K562 (cell line): ENCODE results near the gene GNG11. TPM values are rescaled to one million over a fixed set of nuclear protein-coding genes. Genes with fewer than 3 reads are reported as not detected.
"Not testable (repeated sequence)": the region's sequence is repeated elsewhere in the genome, so short reads cannot be mapped to it uniquely, and the experiment has no call there.

Experiments
- ATAC-seq: fragments of 200-7000 bp; cut with Tn5 transposase; 3 replicates; pipeline ENCODE4 v1.9.1; 2020; ENCODE audit warnings: moderate library complexity
- BruUV-seq: library from RNA; stranded (reverse); fragments of 400-500 nt; replicated peaks from 2 replicates; lab custom pipeline; 2021; lab: Mats Ljungman, UMichigan
- CTCF ChIA-PET: fragments of 300-600 bp; formaldehyde crosslinking; extraction: SDS; loops from one replicate; lab custom pipeline; 2021; ENCODE audit warnings: low intra/inter-chr PET ratio; lab: Yijun Ruan, JAX
- POLR2A ChIA-PET: fragments of 300-600, 350-650 bp; sonication (Branson Sonifier 250); formaldehyde crosslinking; extraction: SDS; loops from one replicate; lab custom pipeline; 2021; ENCODE audit warnings: antibody characterized with exemption, inconsistent platforms; lab: Yijun Ruan, JAX
- DNase-seq, 4 experiments: peaks; one replicate each; pipeline versions ENCODE4 v3.0.0 to v3.0.0-alpha.2; 2011 to 2018; ENCODE audit warnings: low spot score in 3 of 4, mixed read lengths in 3 of 4; ENCODE audit errors: extremely low read depth in 1 of 4
- FAIRE-seq: peaks from 2 replicates; lab custom pipeline; 2011; peaks lifted over from hg19 to GRCh38; lab: Jason Lieb, UNC
- H2AFZ ChIP-seq: 2 replicates; pipeline ENCODE4 v1.6.0; 2011; ENCODE audit warnings: low read depth, low read length, control low read depth, inconsistent platforms
- H3K27ac ChIP-seq: fragments of 200-600 bp; 3 replicates; pipeline ENCODE4 v1.8.0; 2011; ENCODE audit warnings: low read depth, mild to moderate bottlenecking, control low read depth, inconsistent platforms, low read length, moderate library complexity, mixed read lengths; ENCODE audit errors: extremely low read depth
- H3K27me3 ChIP-seq, 2 experiments: fragments of 300-600 bp in 1 of 2; 2 replicates in 1 of 2; 3 replicates in 1 of 2; pipeline versions ENCODE4 v1.6.0 to v1.8.0; 2011; ENCODE audit warnings: inconsistent platforms in 2 of 2, low read length in 2 of 2, mild to moderate bottlenecking in 1 of 2, mixed read lengths in 1 of 2, moderate library complexity in 1 of 2; ENCODE audit not compliant: control insufficient read depth in 2 of 2, insufficient read depth in 2 of 2
- H3K36me3 ChIP-seq: fragments of 300-600 bp; 3 replicates; pipeline ENCODE4 v1.8.0; 2011; ENCODE audit warnings: mild to moderate bottlenecking, low read length, inconsistent platforms; ENCODE audit not compliant: control insufficient read depth, insufficient read depth
- H3K4me1 ChIP-seq, 2 experiments: fragments of 200-600 bp in 1 of 2; replicated peaks in 1 of 2; 2 replicates in 1 of 2; 3 replicates in 1 of 2; pipeline versions ENCODE4 v1.5.1 to v1.8.0; 2011; ENCODE audit warnings: inconsistent platforms in 2 of 2, low read length in 2 of 2, mild to moderate bottlenecking in 1 of 2, mixed read lengths in 1 of 2, moderate library complexity in 1 of 2; ENCODE audit not compliant: control insufficient read depth in 2 of 2, insufficient read depth in 2 of 2
- H3K4me2 ChIP-seq: 2 replicates; pipeline ENCODE4 v1.6.1; 2011; ENCODE audit warnings: low read length, control low read depth, inconsistent platforms, mixed read lengths; ENCODE audit not compliant: insufficient read depth
- H3K4me3 ChIP-seq: fragments of 200-600 bp; sonication (generic), shearing (Covaris generic); 2 replicates; pipeline ENCODE4 v1.5.1; 2016; ENCODE audit warnings: control low read depth, inconsistent platforms
- H3K79me2 ChIP-seq: fragments of 200-600 bp; 3 replicates; pipeline ENCODE4 v1.8.0; 2011; ENCODE audit warnings: low read length, inconsistent platforms; ENCODE audit not compliant: control insufficient read depth, insufficient read depth
- H3K9ac ChIP-seq, 2 experiments: 2 replicates each; pipeline versions ENCODE4 v1.6.0 to v1.6.1; 2011; ENCODE audit warnings: low read depth in 2 of 2, low read length in 2 of 2, control low read depth in 1 of 2, inconsistent platforms in 1 of 2, mild to moderate bottlenecking in 1 of 2, mixed read lengths in 1 of 2; ENCODE audit not compliant: insufficient read depth in 1 of 2
- H3K9me1 ChIP-seq: one replicate; pipeline ENCODE4 v1.6.0; 2011; ENCODE audit warnings: inconsistent platforms, mild to moderate bottlenecking, low read length, moderate library complexity; ENCODE audit not compliant: control insufficient read depth, insufficient read depth
- H3K9me3 ChIP-seq: replicated peaks from 2 replicates; pipeline ENCODE4 v1.5.1; 2011; ENCODE audit warnings: low read depth, low read length, inconsistent platforms; ENCODE audit not compliant: control insufficient read depth, insufficient read depth
- H4K20me1 ChIP-seq: replicated peaks from 2 replicates; pipeline ENCODE4 v1.6.1; 2011; ENCODE audit warnings: low read length, inconsistent platforms, mixed read lengths; ENCODE audit not compliant: control insufficient read depth, insufficient read depth
- WGBS: fragments of 100-300 bp; shearing (Covaris generic); methylation state at CpG from one replicate; pipeline ENCODE4 v1.1.6; 2016; ENCODE audit warnings: low coverage, mixed read lengths; ENCODE audit not compliant: insufficient coverage; ENCODE audit errors: missing lambda C conversion rate; 5-methylcytosine and 5-hydroxymethylcytosine counted together
- in situ Hi-C: fragments of 300-500 bp; cut with MboI; formaldehyde crosslinking; loops from 4 replicates; pipeline ENCODE4 v1.15.0; 2018; ENCODE audit warnings: inconsistent platforms, mixed read lengths
- intact Hi-C: fragments of 100-400 bp; cut with micrococcal nuclease; formaldehyde crosslinking; loops from 2 replicates; pipeline ENCODE4 v1.14.2; 2022
- polyA plus RNA-seq, 8 experiments: library from polyadenylated mRNA; depleted of rRNA in 4 of 8; stranded (reverse) in 5 of 8; unstranded in 3 of 8; fragments of >200 nt; fragmentation: Nextera tagmentation in 2 of 8; fragmentation: Illumina TruSeq in 1 of 8; extraction: Ambion mirVana in 2 of 8; extraction: Trizol in 1 of 8; gene quantifications; 2 replicates each; pipeline versions ENCODE4 v1.2.1 to v1.2.3, GENCODE V29; 2011 to 2014; ENCODE audit warnings: inconsistent platforms in 1 of 8, missing spikeins in 1 of 8
- total RNA-seq, 7 experiments: library from RNA; depleted of rRNA in 6 of 7; stranded (reverse); fragments of >200 nt in 6 of 7; fragmentation: Illumina TruSeq in 2 of 7; extraction: Trizol in 2 of 7; gene quantifications; 2 replicates each; pipeline versions ENCODE4 v1.2.1 to v1.2.3, GENCODE V29; 2011 to 2021; ENCODE audit warnings: low replicate concordance in 1 of 7

The GNG11 gene
- total and polyA plus RNA-seq, 9 of the 15 experiments (the other 6 are each of a cell fraction or from before 2014, with no cell fraction given): 0.06 TPM; not detected in 8

DNA sequence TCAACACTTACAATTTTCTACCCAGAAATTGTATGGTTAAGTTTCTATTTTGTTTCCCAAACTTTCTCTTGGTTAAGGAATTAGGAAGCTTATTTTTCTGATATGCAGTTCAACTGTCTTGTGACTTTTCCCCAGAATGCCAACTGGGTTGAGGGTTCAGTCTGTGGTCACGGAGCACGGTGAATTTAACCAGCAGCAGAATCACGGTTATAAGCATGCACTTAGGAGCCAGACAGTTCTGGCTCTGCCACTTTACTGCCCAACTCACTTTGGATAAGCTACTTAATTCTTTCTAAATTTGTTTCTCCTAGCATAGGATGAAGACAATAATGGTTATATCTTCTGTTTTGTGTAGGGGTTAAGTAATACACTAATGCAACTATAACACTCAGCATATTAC, 10.3 kb upstream of the GNG11 start:
- H3K9me3 ChIP-seq, H3K4me1 ChIP-seq, H3K4me3 ChIP-seq, H4K20me1 ChIP-seq, CTCF ChIA-PET, POLR2A ChIA-PET, BruUV-seq, H3K36me3 ChIP-seq, H3K9ac ChIP-seq, H3K4me2 ChIP-seq, FAIRE-seq, ATAC-seq, intact Hi-C loops, H3K9me1 ChIP-seq, H2AFZ ChIP-seq, H3K79me2 ChIP-seq, DNase-seq, H3K27me3 ChIP-seq, in situ Hi-C loops, H3K27ac ChIP-seq: not testable (repeated sequence)
- 0% methylated on average over 2 of the region's 3 CpGs for WGBS

DNA sequence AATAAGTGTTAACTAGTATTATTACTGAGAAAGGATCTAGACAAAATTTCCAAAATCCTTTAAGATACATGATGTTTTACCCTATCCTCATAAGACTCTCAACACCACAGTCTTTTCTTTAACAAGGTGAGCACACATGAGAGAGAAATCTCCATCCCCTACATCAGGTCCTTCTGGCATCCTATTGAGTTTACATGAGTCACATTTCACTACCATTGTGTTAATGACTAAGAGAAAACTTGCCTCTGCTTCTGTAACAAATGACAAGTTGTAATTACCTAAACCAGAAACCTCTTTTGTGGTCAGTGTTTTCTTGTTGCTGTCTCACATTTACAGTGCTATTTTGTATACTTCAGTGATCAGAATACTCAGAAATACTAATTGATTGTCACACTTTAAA, 9.9 kb upstream of the GNG11 start:
- H3K9me1 ChIP-seq, H3K4me3 ChIP-seq, H4K20me1 ChIP-seq, POLR2A ChIA-PET, H3K27me3 ChIP-seq, H3K79me2 ChIP-seq, H3K27ac ChIP-seq, H3K9me3 ChIP-seq, H3K9ac ChIP-seq, CTCF ChIA-PET, DNase-seq, ATAC-seq, in situ Hi-C loops, H2AFZ ChIP-seq, H3K4me1 ChIP-seq, BruUV-seq, H3K4me2 ChIP-seq, intact Hi-C loops, H3K36me3 ChIP-seq: not testable (repeated sequence)
- peak; percentile 72 for FAIRE-seq
